Renal cortical epithelial cell (primary cell): Measurements from ENCODE around the gene GFPT2. TPM values are rescaled to one million over a fixed set of nuclear protein-coding genes. Genes with fewer than 3 reads are reported as not detected.
"Not testable (repeated sequence)": the region's sequence is repeated elsewhere in the genome, so short reads cannot be mapped to it uniquely, and the experiment has no call there.

Experiments used
- DNase-seq: peaks from one replicate; pipeline ENCODE4 v3.0.0-alpha.2; 2011; ENCODE audit warnings: low read depth
- total RNA-seq: library from RNA; depleted of rRNA; stranded (reverse); fragments of >200 nt; gene quantifications from 2 replicates; pipeline ENCODE4 v1.2.3, GENCODE V29; 2014

The GFPT2 gene
- total RNA-seq, 1 donor from 2014 or later: 10.2 TPM

- DNase-seq: no peak
These were observed 48.4 kb downstream of the GFPT2 start for GRCh38 chr5:180304431-180305375.

- no peak for DNase-seq
These were observed 49.2 kb downstream of the GFPT2 start for GRCh38 chr5:180304016-180304292.

GRCh38 chr5:180303226-180304015 is 49.7 kb downstream of the GFPT2 start:
- DNase-seq: no peak

GRCh38 chr5:180302256-180302655 is 50.9 kb downstream of the GFPT2 start:
- no peak for DNase-seq

GRCh38 chr5:180301253-180301652 is 51.9 kb downstream of the GFPT2 start:
- no peak for DNase-seq

GRCh38 chr5:180299526-180299925 is 53.6 kb downstream of the GFPT2 start:
- DNase-seq: no peak

- DNase-seq: not testable (repeated sequence)
These were observed 54.1 kb downstream of the GFPT2 start for GRCh38 chr5:180299014-180299413.

- DNase-seq: peak; percentile 20
These were observed 55.4 kb downstream of the GFPT2 start for GRCh38 chr5:180297587-180298282.

GRCh38 chr5:180296771-180297170 is 56.4 kb downstream of the GFPT2 start:
- DNase-seq: no peak

- DNase-seq: no peak
These were observed 58.1 kb downstream of the GFPT2 start for GRCh38 chr5:180294913-180295555.

- no peak for DNase-seq
These were observed 58.7 kb downstream of the GFPT2 start for GRCh38 chr5:180294411-180294810.

- peak; percentile 27 for DNase-seq
These were observed 60.9 kb downstream of the GFPT2 start, which contains the start of gene MAPK9 for GRCh38 chr5:180291943-180292831. MAPK9 (minus strand) TSS chr5:180292083; CDS start chr5:180280561, 11,522 bp downstream.

GRCh38 chr5:180291234-180291940 is 61.7 kb downstream of the GFPT2 start:
- DNase-seq: no peak

- no peak for DNase-seq
These were observed 62.4 kb downstream of the GFPT2 start for GRCh38 chr5:180290568-180291233.

- no peak for DNase-seq
These were observed 63.2 kb downstream of the GFPT2 start for GRCh38 chr5:180289966-180290365.

GRCh38 chr5:180289433-180289832 is 63.7 kb downstream of the GFPT2 start:
- DNase-seq: peak; percentile 15

GRCh38 chr5:180287868-180288267 is 65.3 kb downstream of the GFPT2 start:
- no peak for DNase-seq

- no peak for DNase-seq
These were observed 65.7 kb downstream of the GFPT2 start for GRCh38 chr5:180287404-180287803.

GRCh38 chr5:180284149-180284548 is 69.0 kb downstream of the GFPT2 start:
- no peak for DNase-seq
